Progenitor cell of endocrine pancreas (in vitro differentiated cells): ENCODE data around the gene PDCD5. TPM values are rescaled to one million over a fixed set of nuclear protein-coding genes. Genes with fewer than 3 reads are reported as not detected.

Source experiments
- DNase-seq: peaks from one replicate; pipeline ENCODE4 v3.0.0; 2021; ENCODE audit warnings: low spot score; ENCODE audit not compliant: unreplicated experiment
- H3K27ac Mint-ChIP-seq: 2 replicates; pipeline ENCODE4 v1.8.0; 2021; ENCODE audit warnings: mild to moderate bottlenecking, moderate library complexity, mixed read lengths
- H3K27me3 Mint-ChIP-seq: 2 replicates; pipeline ENCODE4 v1.8.0; 2021; ENCODE audit warnings: mixed read lengths
- H3K36me3 Mint-ChIP-seq: 2 replicates; pipeline ENCODE4 v1.8.0; 2022; ENCODE audit warnings: mixed read lengths; ENCODE audit not compliant: insufficient read depth
- H3K4me1 Mint-ChIP-seq: 2 replicates; pipeline ENCODE4 v1.8.0; 2021; ENCODE audit warnings: low read depth, mixed read lengths
- H3K4me3 Mint-ChIP-seq: 2 replicates; pipeline ENCODE4 v1.8.0; 2021; ENCODE audit warnings: low read depth, mild to moderate bottlenecking, moderate library complexity, mixed read lengths
- H3K9me3 Mint-ChIP-seq: 2 replicates; pipeline ENCODE4 v1.8.0; 2021; ENCODE audit warnings: low read depth, mixed read lengths
- total RNA-seq: library from RNA; stranded (reverse); gene quantifications from 2 replicates; pipeline ENCODE4 v1.2.1, GENCODE V29; 2021
- TF ChIP-seq, protein P1 (sequence below): fragments of 200-600 bp; sonication (generic); IDR thresholded peaks from one replicate; pipeline ENCODE4 v1.5.0; 2021; ENCODE audit warnings: antibody characterized with exemption, mild to moderate bottlenecking; ENCODE audit not compliant: unreplicated experiment

PDCD5 gene
- total RNA-seq, 1 donor from 2014 or later = 106 TPM

DNA sequence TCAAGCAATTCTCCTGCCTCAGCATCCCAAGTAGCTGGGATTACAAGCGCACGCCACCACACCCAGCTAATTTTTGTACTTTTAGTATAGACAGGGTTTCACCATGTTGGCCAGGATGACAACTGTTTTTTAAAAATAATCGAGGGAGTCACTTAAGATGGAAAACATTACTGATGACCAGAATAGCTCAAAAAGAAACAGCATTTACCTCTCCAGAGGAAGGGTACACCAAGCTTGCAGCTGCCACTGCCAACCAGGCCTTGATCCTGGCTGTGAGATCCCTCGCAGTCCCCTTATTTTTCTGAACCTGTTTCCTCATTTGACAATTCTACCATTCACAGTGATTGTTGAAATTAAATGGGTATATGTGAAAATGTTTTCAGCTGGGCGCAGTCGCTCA is 14.5 kb downstream of the PDCD5 start:
- Mint-ChIP-seq H3K27ac (no peak overlapping the region), H3K36me3 (peaks cover 52% of the 10 kb centered on the region), H3K4me3 (no peak overlapping the region), H3K27me3 (no peaks in the 10 kb centered on the region), H3K9me3 (peaks cover 9% of the 10 kb centered on the region), H3K4me1 (no peaks in the 10 kb centered on the region)
- TF ChIP-seq, protein P1, sequence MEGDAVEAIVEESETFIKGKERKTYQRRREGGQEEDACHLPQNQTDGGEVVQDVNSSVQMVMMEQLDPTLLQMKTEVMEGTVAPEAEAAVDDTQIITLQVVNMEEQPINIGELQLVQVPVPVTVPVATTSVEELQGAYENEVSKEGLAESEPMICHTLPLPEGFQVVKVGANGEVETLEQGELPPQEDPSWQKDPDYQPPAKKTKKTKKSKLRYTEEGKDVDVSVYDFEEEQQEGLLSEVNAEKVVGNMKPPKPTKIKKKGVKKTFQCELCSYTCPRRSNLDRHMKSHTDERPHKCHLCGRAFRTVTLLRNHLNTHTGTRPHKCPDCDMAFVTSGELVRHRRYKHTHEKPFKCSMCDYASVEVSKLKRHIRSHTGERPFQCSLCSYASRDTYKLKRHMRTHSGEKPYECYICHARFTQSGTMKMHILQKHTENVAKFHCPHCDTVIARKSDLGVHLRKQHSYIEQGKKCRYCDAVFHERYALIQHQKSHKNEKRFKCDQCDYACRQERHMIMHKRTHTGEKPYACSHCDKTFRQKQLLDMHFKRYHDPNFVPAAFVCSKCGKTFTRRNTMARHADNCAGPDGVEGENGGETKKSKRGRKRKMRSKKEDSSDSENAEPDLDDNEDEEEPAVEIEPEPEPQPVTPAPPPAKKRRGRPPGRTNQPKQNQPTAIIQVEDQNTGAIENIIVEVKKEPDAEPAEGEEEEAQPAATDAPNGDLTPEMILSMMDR = no peak
- DNase-seq = no peak

DNA sequence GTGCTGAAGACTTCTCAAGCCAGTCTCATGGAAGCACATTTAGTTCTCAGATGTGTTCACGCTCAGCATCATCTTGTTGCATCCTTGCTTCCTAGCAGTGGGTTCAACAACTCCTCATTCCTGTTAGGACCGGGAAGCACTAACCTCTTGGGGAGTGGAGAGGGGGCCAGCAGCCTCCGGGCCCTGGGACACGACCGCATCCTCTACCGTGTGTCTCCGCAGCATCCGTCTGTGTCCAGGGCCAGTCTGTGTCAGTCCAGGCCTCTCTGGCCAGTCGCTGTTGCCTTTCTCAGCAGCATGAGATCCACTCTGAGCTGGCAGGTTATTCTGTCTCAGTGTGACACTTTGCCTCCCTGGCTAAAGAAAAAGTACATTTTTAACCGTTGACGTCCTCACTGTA is 17.0 kb downstream of the PDCD5 start:
- Mint-ChIP-seq H3K36me3 (peaks cover 40% of the 10 kb centered on the region), H3K4me1 (no peaks in the 10 kb centered on the region), H3K9me3 (peaks cover 3% of the 10 kb centered on the region), H3K27me3 (no peaks in the 10 kb centered on the region), H3K27ac (no peak overlapping the region), H3K4me3 (no peak overlapping the region)
- TF ChIP-seq, protein P1 = no peak
- DNase-seq = no peak

DNA sequence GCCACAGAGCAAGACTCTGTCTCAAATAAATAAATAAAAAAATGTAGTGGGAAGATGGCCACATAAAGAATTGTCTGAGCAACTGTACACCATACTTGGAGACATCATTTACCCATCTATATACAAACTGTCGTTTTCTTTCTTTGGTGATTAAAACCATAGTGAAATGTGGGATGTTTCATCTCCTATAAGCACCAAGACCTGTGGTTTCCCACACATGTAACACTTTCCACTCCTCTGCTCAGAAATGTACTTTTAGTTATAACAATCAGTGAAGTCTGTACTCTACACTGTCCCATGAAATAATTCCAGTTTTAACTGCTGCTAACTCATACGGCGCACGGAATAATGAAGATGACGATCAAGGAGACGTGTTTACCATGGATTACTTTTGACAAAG is 18.3 kb downstream of the PDCD5 start:
- Mint-ChIP-seq H3K27me3 (no peaks in the 10 kb centered on the region), H3K27ac (no peak overlapping the region), H3K9me3 (no peaks in the 10 kb centered on the region), H3K36me3 (peaks cover 35% of the 10 kb centered on the region), H3K4me1 (no peaks in the 10 kb centered on the region), H3K4me3 (no peak overlapping the region)
- TF ChIP-seq, protein P1 = no peak
- no peak for DNase-seq

DNA sequence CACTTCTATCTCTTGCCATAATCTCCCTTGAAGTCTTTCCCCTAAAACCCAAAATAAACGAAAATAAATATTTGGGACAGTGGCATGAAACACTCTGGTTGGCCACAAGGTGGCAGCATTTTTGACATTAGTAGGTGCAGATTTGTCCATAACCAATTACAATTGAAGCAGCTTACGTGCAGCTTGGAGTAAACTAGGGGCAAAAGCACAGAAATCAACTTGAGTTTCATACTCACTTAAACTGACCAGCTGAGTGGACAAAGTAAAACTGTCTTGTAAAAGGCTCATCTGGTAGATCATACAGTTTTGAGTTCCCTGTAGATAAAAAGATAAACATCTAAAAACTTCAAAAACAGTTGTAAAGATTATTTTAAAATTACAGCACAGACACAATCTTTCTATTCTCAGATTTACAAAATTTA is 18.8 kb downstream of the PDCD5 start:
- Mint-ChIP-seq H3K4me3 (no peak overlapping the region), H3K27ac (no peak overlapping the region), H3K4me1 (no peaks in the 10 kb centered on the region), H3K9me3 (no peaks in the 10 kb centered on the region), H3K27me3 (no peaks in the 10 kb centered on the region), H3K36me3 (peaks cover 32% of the 10 kb centered on the region)
- TF ChIP-seq, protein P1 = peak; percentile 85
- DNase-seq = no peak

DNA sequence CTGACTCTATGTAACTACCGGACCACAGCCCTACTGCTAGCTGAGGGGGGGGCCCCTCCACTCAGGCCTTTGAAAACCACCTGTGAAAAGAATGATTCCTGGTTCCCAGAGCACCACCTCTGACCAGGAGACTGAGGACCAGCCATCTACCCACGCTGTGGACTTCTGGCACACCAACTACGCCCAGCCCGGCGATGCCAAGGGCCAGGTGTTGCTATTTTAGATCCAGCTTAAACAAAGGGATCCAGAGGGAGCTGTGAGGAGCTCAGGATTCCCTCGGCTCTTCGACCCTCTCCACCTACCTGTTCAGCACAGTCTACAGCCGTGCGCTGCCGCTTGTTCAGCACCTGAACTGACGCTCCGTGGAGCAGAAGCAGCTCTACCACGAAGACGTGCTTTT is 23.0 kb downstream of the PDCD5 start:
- Mint-ChIP-seq H3K36me3 (peaks cover 31% of the 10 kb centered on the region), H3K9me3 (no peaks in the 10 kb centered on the region), H3K27ac (no peak overlapping the region), H3K4me3 (no peak overlapping the region), H3K27me3 (no peaks in the 10 kb centered on the region), H3K4me1 (no peaks in the 10 kb centered on the region)
- TF ChIP-seq, protein P1 = no peak
- no peak for DNase-seq

DNA sequence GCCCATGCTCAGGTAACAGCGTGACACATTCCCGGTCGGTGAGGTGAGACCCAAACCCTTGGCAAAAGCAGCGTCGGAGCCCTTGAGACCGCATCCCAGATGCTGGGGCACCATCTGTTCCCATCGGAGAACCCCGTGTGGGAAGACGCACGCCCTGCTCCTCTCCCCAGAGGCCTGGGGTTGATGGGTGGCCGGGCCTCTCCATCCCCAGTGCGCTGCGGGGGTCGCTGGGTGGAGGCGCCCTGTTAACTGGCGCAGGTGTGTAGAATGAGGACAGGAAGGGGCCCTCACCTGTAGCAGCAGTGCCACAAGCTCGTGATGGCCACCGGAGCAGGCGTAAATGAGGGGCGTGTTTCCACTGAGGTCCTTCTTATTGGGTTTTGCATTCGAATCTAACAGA is 24.6 kb downstream of the PDCD5 start:
- H3K27ac Mint-ChIP-seq = no peak overlapping the region
- peaks cover 4% of the 10 kb centered on the region for H3K9me3 Mint-ChIP-seq
- H3K27me3 Mint-ChIP-seq = no peaks in the 10 kb centered on the region
- H3K4me3 Mint-ChIP-seq = no peak overlapping the region
- peaks cover 29% of the 10 kb centered on the region for H3K36me3 Mint-ChIP-seq
- H3K4me1 Mint-ChIP-seq = no peaks in the 10 kb centered on the region
- DNase-seq = no peak
- TF ChIP-seq, protein P1 = no peak
